OCI-LY7 (cell line): ENCODE data around the gene NFKB1. TPM values are rescaled to one million over a fixed set of nuclear protein-coding genes. Genes with fewer than 3 reads are reported as not detected.

Source experiments
- BruUV-seq: library from RNA; stranded (reverse); fragments of 400-500 nt; replicated peaks from 2 replicates; lab custom pipeline; 2021; lab: Mats Ljungman, UMichigan
- CTCF ChIA-PET: fragments of 300-600 bp; sonication (Branson Sonifier 250); formaldehyde crosslinking; loops from one replicate; lab custom pipeline; 2022; ENCODE audit warnings: antibody characterized with exemption; ENCODE audit not compliant: unreplicated experiment; lab: Charles Lee
- POLR2A ChIA-PET: fragments of 300-600 bp; sonication (Branson Sonifier 250); formaldehyde crosslinking; loops from one replicate; lab custom pipeline; 2022; ENCODE audit warnings: antibody characterized with exemption; lab: Charles Lee
- DNase-seq: peaks from one replicate; pipeline ENCODE4 v3.0.0-alpha.2; 2015; ENCODE audit warnings: low spot score
- H2AFZ ChIP-seq: fragments of 200-600 bp; sonication (generic), shearing (Covaris generic); 2 replicates; pipeline ENCODE4 v1.6.1; 2014; ENCODE audit warnings: mild to moderate bottlenecking, antibody characterized with exemption, low read length, moderate library complexity
- H3K27ac ChIP-seq: fragments of 200-600 bp; sonication (generic); 2 replicates; pipeline ENCODE4 v1.5.1; 2014; ENCODE audit warnings: mixed run types, low read depth, mild to moderate bottlenecking, moderate library complexity, low read length, inconsistent platforms; ENCODE audit not compliant: poor library complexity, severe bottlenecking
- H3K36me3 ChIP-seq: fragments of 200-600 bp; sonication (generic); 2 replicates; pipeline ENCODE4 v1.6.1; 2014; ENCODE audit warnings: mild to moderate bottlenecking, antibody characterized with exemption, low read length, moderate library complexity, mixed read lengths; ENCODE audit not compliant: insufficient read depth
- H3K4me1 ChIP-seq: fragments of 200-600 bp; sonication (generic); 2 replicates; pipeline ENCODE4 v1.5.1; 2014; ENCODE audit warnings: mild to moderate bottlenecking, low read length; ENCODE audit not compliant: insufficient read depth, poor library complexity, severe bottlenecking
- H3K4me2 ChIP-seq: fragments of 200-600 bp; sonication (generic); 2 replicates; pipeline ENCODE4 v1.6.1; 2014; ENCODE audit warnings: mild to moderate bottlenecking, low read length
- H3K4me3 ChIP-seq: fragments of 200-600 bp; sonication (generic); 2 replicates; pipeline ENCODE4 v1.5.1; 2014; ENCODE audit warnings: mild to moderate bottlenecking, low read depth, low read length; ENCODE audit not compliant: poor library complexity, severe bottlenecking
- H3K79me2 ChIP-seq: fragments of 200-600 bp; sonication (generic); 2 replicates; pipeline ENCODE4 v1.6.1; 2016; ENCODE audit warnings: low read depth, mild to moderate bottlenecking, low read length, moderate library complexity, mixed read lengths; ENCODE audit not compliant: insufficient read depth
- H3K9me2 ChIP-seq: fragments of 200-600 bp; sonication (generic); 2 replicates; pipeline ENCODE4 v1.6.1; 2016; ENCODE audit warnings: mild to moderate bottlenecking, low read length, mixed read lengths; ENCODE audit not compliant: insufficient read depth
- H3K9me3 ChIP-seq: fragments of 200-600 bp; sonication (generic); 2 replicates; pipeline ENCODE4 v1.6.1; 2014; ENCODE audit warnings: mild to moderate bottlenecking, mixed run types, low read length, mixed read lengths
- H4K20me1 ChIP-seq: fragments of 200-600 bp; sonication (generic); 2 replicates; pipeline ENCODE4 v1.6.1; 2014; ENCODE audit warnings: mild to moderate bottlenecking, antibody characterized with exemption, low read length, moderate library complexity, mixed read lengths; ENCODE audit not compliant: insufficient read depth
- EZH2phosphoT487 ChIP-seq: fragments of 200-600 bp; sonication (generic); IDR thresholded peaks from 2 replicates; pipeline ENCODE4 v1.6.1; 2018; ENCODE audit warnings: low read depth, borderline replicate concordance, mild to moderate bottlenecking, mixed run types, antibody characterized with exemption, low read length, moderate library complexity, mixed read lengths
- intact Hi-C: fragments of 100-400 bp; cut with micrococcal nuclease; formaldehyde crosslinking; loops from one replicate; pipeline ENCODE4 v1.10.0; 2022; ENCODE audit not compliant: unreplicated experiment
- total RNA-seq, 2 experiments: library from RNA; depleted of rRNA in 1 of 2; stranded (reverse); fragments of >200 nt in 1 of 2; shearing (Covaris generic) in 1 of 2; gene quantifications; 2 replicates each; pipeline ENCODE4 v1.2.3, GENCODE V29; 2014 to 2022
- TF ChIP-seq, protein P1 (sequence below): fragments of 200-600 bp; sonication (generic); conservative IDR thresholded peaks from 2 replicates; pipeline ENCODE4 v1.5.1; 2014; ENCODE audit warnings: mild to moderate bottlenecking, antibody characterized with exemption, low read length, moderate library complexity, mixed read lengths

The NFKB1 gene
- total RNA-seq, 2 experiments from 2014 or later: 23.1 to 47.8 TPM

DNA sequence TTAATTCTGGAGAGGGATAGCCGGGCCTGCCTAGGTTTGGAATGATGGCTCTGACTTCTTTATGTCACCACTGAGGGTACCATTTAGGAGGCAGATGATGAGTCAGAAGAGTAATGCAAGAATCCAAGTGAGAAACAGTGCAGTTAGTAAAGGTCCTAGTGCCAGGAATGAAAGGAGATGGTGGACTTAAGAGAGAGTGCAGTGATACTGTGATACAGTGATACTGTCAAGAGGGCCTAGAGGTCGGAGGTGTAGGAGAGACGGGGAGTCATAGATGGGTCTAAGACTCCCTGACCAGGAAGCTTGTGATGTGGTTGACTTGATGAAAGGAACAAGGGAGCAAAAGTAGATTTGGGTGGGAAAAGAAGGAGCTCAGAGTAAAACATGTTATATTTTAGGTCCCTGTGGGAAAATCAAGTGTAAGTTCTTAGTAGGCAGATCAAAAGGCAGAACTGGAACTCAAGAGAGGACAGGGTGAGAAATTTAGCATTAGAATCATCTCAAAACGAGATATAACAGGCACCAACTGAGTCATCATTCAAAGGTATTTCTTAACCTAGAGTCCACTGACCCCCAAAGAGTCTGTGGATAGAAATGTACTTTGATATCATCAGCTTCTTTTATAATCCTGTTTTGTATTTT lies 85.0 kb downstream of the NFKB1 start:
- Histone ChIP-seq H3K4me1 (no peaks in the 10 kb centered on the region), H3K4me2 (no peak overlapping the region), H2AFZ (no peak overlapping the region), H3K79me2 (no peaks in the 10 kb centered on the region), H3K4me3 (no peak overlapping the region), H3K9me3 (no peaks in the 10 kb centered on the region), H3K36me3 (peaks cover 68% of the 10 kb centered on the region), H4K20me1 (no peaks in the 10 kb centered on the region), H3K27ac (no peak overlapping the region), H3K9me2 (no peaks in the 10 kb centered on the region)
- BruUV-seq: no TSS peak
- DNase-seq: no peak
- TF ChIP-seq, protein P1, sequence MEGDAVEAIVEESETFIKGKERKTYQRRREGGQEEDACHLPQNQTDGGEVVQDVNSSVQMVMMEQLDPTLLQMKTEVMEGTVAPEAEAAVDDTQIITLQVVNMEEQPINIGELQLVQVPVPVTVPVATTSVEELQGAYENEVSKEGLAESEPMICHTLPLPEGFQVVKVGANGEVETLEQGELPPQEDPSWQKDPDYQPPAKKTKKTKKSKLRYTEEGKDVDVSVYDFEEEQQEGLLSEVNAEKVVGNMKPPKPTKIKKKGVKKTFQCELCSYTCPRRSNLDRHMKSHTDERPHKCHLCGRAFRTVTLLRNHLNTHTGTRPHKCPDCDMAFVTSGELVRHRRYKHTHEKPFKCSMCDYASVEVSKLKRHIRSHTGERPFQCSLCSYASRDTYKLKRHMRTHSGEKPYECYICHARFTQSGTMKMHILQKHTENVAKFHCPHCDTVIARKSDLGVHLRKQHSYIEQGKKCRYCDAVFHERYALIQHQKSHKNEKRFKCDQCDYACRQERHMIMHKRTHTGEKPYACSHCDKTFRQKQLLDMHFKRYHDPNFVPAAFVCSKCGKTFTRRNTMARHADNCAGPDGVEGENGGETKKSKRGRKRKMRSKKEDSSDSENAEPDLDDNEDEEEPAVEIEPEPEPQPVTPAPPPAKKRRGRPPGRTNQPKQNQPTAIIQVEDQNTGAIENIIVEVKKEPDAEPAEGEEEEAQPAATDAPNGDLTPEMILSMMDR: no peak
- no peak for TF ChIP-seq EZH2phosphoT487
- ChIA-PET CTCF (no interaction called here), POLR2A (interaction anchor here (0.6 to 1.7 kb wide), 3 partner anchors 8 to 194 kb away, joined by 3 to 4 read pairs (median 3); no protein-coding TSS in a partner anchor)
- intact Hi-C loops: no loop called here

GRCh38 chr4:102586644-102587021 lies 85.5 kb downstream of the NFKB1 start:
- no peak overlapping the region for H2AFZ ChIP-seq
- ChIA-PET CTCF (no interaction called here), POLR2A (interaction anchor here (0.6 to 1.7 kb wide), 4 partner anchors 8 to 1541 kb away, joined by 3 to 4 read pairs (median 4); no protein-coding TSS in a partner anchor)
- TF ChIP-seq EZH2phosphoT487: no peak
- TF ChIP-seq, protein P1: no peak
- H3K9me3 ChIP-seq: no peaks in the 10 kb centered on the region
- no peak overlapping the region for H3K27ac ChIP-seq
- no peaks in the 10 kb centered on the region for H4K20me1 ChIP-seq
- no TSS peak for BruUV-seq
- H3K4me3 ChIP-seq: no peak overlapping the region
- DNase-seq: no peak
- no peaks in the 10 kb centered on the region for H3K9me2 ChIP-seq
- no peaks in the 10 kb centered on the region for H3K79me2 ChIP-seq
- H3K4me1 ChIP-seq: no peaks in the 10 kb centered on the region
- peaks cover 66% of the 10 kb centered on the region for H3K36me3 ChIP-seq
- no peak overlapping the region for H3K4me2 ChIP-seq
- intact Hi-C loops: no loop called here

GRCh38 chr4:102589743-102590142 lies 88.6 kb downstream of the NFKB1 start:
- no TSS peak for BruUV-seq
- POLR2A ChIA-PET: interaction anchor here (1.4 kb wide), 1 partner anchor 12 kb away, joined by 3 read pairs; no protein-coding TSS in a partner anchor
- no peak for TF ChIP-seq EZH2phosphoT487
- TF ChIP-seq, protein P1: no peak
- Histone ChIP-seq H3K4me2 (no peak overlapping the region), H3K36me3 (peaks cover 53% of the 10 kb centered on the region), H3K9me3 (no peaks in the 10 kb centered on the region), H2AFZ (no peak overlapping the region), H3K4me1 (no peaks in the 10 kb centered on the region), H3K79me2 (no peaks in the 10 kb centered on the region), H3K27ac (no peak overlapping the region), H4K20me1 (no peaks in the 10 kb centered on the region), H3K4me3 (no peak overlapping the region), H3K9me2 (no peaks in the 10 kb centered on the region)
- intact Hi-C loops: no loop called here
- DNase-seq: no peak
- CTCF ChIA-PET: no interaction called here
